Endodermal cell (in vitro differentiated cells): ENCODE results near the gene MMAA. TPM values are rescaled to one million over a fixed set of nuclear protein-coding genes. Genes with fewer than 3 reads are reported as not detected.
"Not testable (repeated sequence)": the region's sequence is repeated elsewhere in the genome, so short reads cannot be mapped to it uniquely, and the experiment has no call there.

ENCODE experiments used
- DNase-seq: peaks from one replicate; pipeline ENCODE4 v3.0.0-alpha.2; 2017
- H3K27ac ChIP-seq: 2 replicates; pipeline ENCODE4 v1.5.1; 2013; ENCODE audit warnings: mild to moderate bottlenecking, low read depth, low read length, moderate library complexity
- H3K27me3 ChIP-seq: 2 replicates; pipeline ENCODE4 v1.6.1; 2013; ENCODE audit warnings: mild to moderate bottlenecking, low read length, moderate library complexity; ENCODE audit not compliant: insufficient read depth, control insufficient read depth, poor library complexity, severe bottlenecking
- H3K36me3 ChIP-seq: 2 replicates; pipeline ENCODE4 v1.7.0; 2013; ENCODE audit warnings: mild to moderate bottlenecking, low read length, moderate library complexity; ENCODE audit not compliant: control insufficient read depth, insufficient read depth
- H3K4me1 ChIP-seq: one replicate; pipeline ENCODE4 v1.7.0; 2013; ENCODE audit warnings: low read length; ENCODE audit not compliant: control insufficient read depth, insufficient read depth
- H3K4me3 ChIP-seq: 2 replicates; pipeline ENCODE4 v1.5.1; 2013; ENCODE audit warnings: mild to moderate bottlenecking, low read length, moderate library complexity
- H3K9ac ChIP-seq: 2 replicates; pipeline ENCODE4 v1.6.1; 2013; ENCODE audit warnings: mild to moderate bottlenecking, low read length, moderate library complexity; ENCODE audit not compliant: poor library complexity, severe bottlenecking; ENCODE audit errors: extremely low read depth
- H3K9me3 ChIP-seq: 2 replicates; pipeline ENCODE4 v1.6.1; 2013; ENCODE audit warnings: mild to moderate bottlenecking, low read length, moderate library complexity; ENCODE audit not compliant: control insufficient read depth
- H3K27ac Mint-ChIP-seq: 2 replicates; pipeline ENCODE4 v1.8.0; 2020; ENCODE audit warnings: mixed read lengths
- H3K27me3 Mint-ChIP-seq: 2 replicates; pipeline ENCODE4 v1.8.0; 2021; ENCODE audit warnings: mild to moderate bottlenecking, mixed read lengths; ENCODE audit not compliant: insufficient read depth
- H3K36me3 Mint-ChIP-seq: 2 replicates; pipeline ENCODE4 v1.8.0; 2020; ENCODE audit warnings: low read depth, mixed read lengths
- H3K4me1 Mint-ChIP-seq: 2 replicates; pipeline ENCODE4 v1.8.0; 2020; ENCODE audit warnings: mixed read lengths
- H3K4me3 Mint-ChIP-seq: 2 replicates; pipeline ENCODE4 v1.8.0; 2020; ENCODE audit warnings: mild to moderate bottlenecking, moderate library complexity, mixed read lengths
- H3K9me3 Mint-ChIP-seq: 2 replicates; pipeline ENCODE4 v1.8.0; 2020; ENCODE audit warnings: mild to moderate bottlenecking, mixed read lengths
- WGBS, 2 experiments: methylation state at CpG; one replicate each; pipeline versions ENCODE4 v1.1.5 to v1.1.7; 2013; ENCODE audit warnings: missing lambda C conversion rate in 2 of 2, mixed read lengths in 1 of 2; ENCODE audit not compliant: insufficient coverage in 1 of 2, insufficient read length in 1 of 2; 5-methylcytosine and 5-hydroxymethylcytosine counted together
- total RNA-seq, 2 donors: library from RNA; stranded (reverse); fragmentation: NEBNext Ultra II Directional in 1 of 2; extraction: Animal tissue kit (Norgen Biotek cat#: 25700) in 1 of 2; gene quantifications; 2 replicates in 1 of 2; 3 replicates in 1 of 2; pipeline ENCODE4 v1.2.1, GENCODE V29; 2021
- TF ChIP-seq, protein P1 (sequence below): fragments of 200-600 bp; sonication (generic); conservative IDR thresholded peaks from 2 replicates; pipeline ENCODE4 v1.5.0; 2021; ENCODE audit warnings: antibody characterized with exemption, mild to moderate bottlenecking

Gene MMAA
- total RNA-seq, 2 donors from 2014 or later: 6.8 to 6.9 TPM

DNA sequence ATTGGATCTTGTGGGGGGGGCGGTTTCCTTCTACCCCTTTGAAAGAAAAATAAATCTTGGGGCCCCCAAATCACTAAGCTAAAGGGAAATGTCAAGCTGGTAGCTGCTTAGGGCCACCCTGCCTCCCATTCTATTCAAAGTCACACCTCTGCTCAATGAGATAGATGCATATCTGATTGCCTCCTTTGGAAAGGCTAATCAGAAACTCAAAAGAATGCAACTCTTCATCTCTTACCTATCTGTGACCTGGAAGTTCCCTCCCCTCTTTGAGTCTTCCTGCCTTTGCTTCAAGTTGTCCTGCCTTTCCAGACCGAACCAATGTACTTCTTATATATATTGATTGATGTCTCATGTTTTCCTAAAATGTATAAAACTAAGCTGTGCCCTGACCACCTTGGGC lies 67.8 kb downstream of the MMAA start:
- no peaks in the 10 kb centered on the region for H3K36me3 ChIP-seq
- peaks cover 5% of the 10 kb centered on the region for H3K36me3 Mint-ChIP-seq
- H3K27me3 ChIP-seq: no peaks in the 10 kb centered on the region
- no peak overlapping the region for H3K9ac ChIP-seq
- no peak overlapping the region for H3K27ac ChIP-seq
- peak overlapping the region; percentile 13 for H3K27ac Mint-ChIP-seq
- DNase-seq: no peak
- H3K4me3 ChIP-seq: no peak overlapping the region
- H3K4me3 Mint-ChIP-seq: no peak overlapping the region
- peaks cover 2% of the 10 kb centered on the region for H3K4me1 ChIP-seq
- peaks cover 57% of the 10 kb centered on the region for H3K9me3 ChIP-seq
- TF ChIP-seq, protein P1, sequence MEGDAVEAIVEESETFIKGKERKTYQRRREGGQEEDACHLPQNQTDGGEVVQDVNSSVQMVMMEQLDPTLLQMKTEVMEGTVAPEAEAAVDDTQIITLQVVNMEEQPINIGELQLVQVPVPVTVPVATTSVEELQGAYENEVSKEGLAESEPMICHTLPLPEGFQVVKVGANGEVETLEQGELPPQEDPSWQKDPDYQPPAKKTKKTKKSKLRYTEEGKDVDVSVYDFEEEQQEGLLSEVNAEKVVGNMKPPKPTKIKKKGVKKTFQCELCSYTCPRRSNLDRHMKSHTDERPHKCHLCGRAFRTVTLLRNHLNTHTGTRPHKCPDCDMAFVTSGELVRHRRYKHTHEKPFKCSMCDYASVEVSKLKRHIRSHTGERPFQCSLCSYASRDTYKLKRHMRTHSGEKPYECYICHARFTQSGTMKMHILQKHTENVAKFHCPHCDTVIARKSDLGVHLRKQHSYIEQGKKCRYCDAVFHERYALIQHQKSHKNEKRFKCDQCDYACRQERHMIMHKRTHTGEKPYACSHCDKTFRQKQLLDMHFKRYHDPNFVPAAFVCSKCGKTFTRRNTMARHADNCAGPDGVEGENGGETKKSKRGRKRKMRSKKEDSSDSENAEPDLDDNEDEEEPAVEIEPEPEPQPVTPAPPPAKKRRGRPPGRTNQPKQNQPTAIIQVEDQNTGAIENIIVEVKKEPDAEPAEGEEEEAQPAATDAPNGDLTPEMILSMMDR: no peak
- peaks cover 47% of the 10 kb centered on the region for H3K9me3 Mint-ChIP-seq
- peaks cover 15% of the 10 kb centered on the region for H3K4me1 Mint-ChIP-seq
- no peaks in the 10 kb centered on the region for H3K27me3 Mint-ChIP-seq
- WGBS, 2 experiments: 67% methylated on average over 1 of the region's 2 CpGs; no CpG with 5 or more reads in 1 of the 2 experiments

DNA sequence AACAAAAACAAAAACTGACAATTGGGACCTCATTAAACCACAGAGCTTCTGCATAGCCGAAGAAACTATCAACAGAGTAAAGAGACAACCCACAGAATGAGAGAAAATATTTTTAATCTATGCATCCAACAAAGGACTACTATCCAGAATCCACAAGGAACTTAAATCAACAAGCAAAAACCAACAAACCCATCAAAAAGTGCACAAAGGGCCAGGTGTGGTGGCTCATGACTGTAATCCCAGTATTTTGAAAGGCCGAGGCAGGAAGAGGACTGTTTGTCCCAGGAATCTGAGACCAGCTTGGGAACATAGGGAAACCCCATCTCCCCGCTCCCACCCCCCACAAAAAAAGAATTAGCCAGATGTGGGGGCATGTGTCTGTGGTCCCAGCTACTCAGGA lies 71.4 kb downstream of the MMAA start:
- Histone ChIP-seq H3K27me3 (no peaks in the 10 kb centered on the region), H3K4me3 (no peak overlapping the region), H3K36me3 (no peaks in the 10 kb centered on the region), H3K9me3 (peaks cover 46% of the 10 kb centered on the region), H3K4me1 (peaks cover 2% of the 10 kb centered on the region), H3K27ac (no peak overlapping the region), H3K9ac (no peak overlapping the region)
- TF ChIP-seq, protein P1: no peak
- Mint-ChIP-seq H3K27me3 (no peaks in the 10 kb centered on the region), H3K36me3 (peaks cover 12% of the 10 kb centered on the region), H3K27ac (no peak overlapping the region), H3K9me3 (peaks cover 47% of the 10 kb centered on the region), H3K4me1 (peaks cover 20% of the 10 kb centered on the region), H3K4me3 (no peak overlapping the region)
- 83 to 100% methylated on average over 1 to 3 of the region's 3 CpGs for WGBS, 2 experiments
- DNase-seq: no peak

GRCh38 chr4:145691416-145691815 lies 72.2 kb downstream of the MMAA start:
- H3K27me3 ChIP-seq, H3K36me3 ChIP-seq, H3K27ac ChIP-seq, H3K27ac Mint-ChIP-seq, H3K27me3 Mint-ChIP-seq, H3K4me1 ChIP-seq, H3K4me3 Mint-ChIP-seq, DNase-seq, H3K9ac ChIP-seq: not testable (repeated sequence)
- H3K9me3 Mint-ChIP-seq: peaks cover 52% of the 10 kb centered on the region
- H3K36me3 Mint-ChIP-seq: peaks cover 14% of the 10 kb centered on the region
- H3K9me3 ChIP-seq: peaks cover 41% of the 10 kb centered on the region
- H3K4me3 ChIP-seq: peak overlapping the region; percentile 46
- WGBS, 2 experiments: 80 to 98% methylated on average over 2 of the region's 2 CpGs
- H3K4me1 Mint-ChIP-seq: peaks cover 20% of the 10 kb centered on the region

- H3K4me1 Mint-ChIP-seq: peaks cover 14% of the 10 kb centered on the region
- Histone ChIP-seq H3K9ac (no peak overlapping the region), H3K4me1 (no peaks in the 10 kb centered on the region), H3K27ac (no peak overlapping the region), H3K9me3 (peaks cover 23% of the 10 kb centered on the region), H3K27me3 (no peaks in the 10 kb centered on the region), H3K4me3 (peak overlapping the region; percentile 58), H3K36me3 (no peaks in the 10 kb centered on the region)
- H3K27me3 Mint-ChIP-seq: no peaks in the 10 kb centered on the region
- no peak overlapping the region for H3K27ac Mint-ChIP-seq
- DNase-seq: no peak
- no peak overlapping the region for H3K4me3 Mint-ChIP-seq
- peaks cover 53% of the 10 kb centered on the region for H3K9me3 Mint-ChIP-seq
- WGBS, 2 experiments: 94 to 100% methylated on average over 1 to 2 of the region's 2 CpGs
- peaks cover 12% of the 10 kb centered on the region for H3K36me3 Mint-ChIP-seq
- TF ChIP-seq, protein P1: no peak
Measured at GRCh38 chr4:145694929-145695328, 75.7 kb downstream of the MMAA start.
